Measurements from ENCODE around the gene PITPNB.

PITPNB gene

GRCh38 chr22:27835446-27835845, 83.6 kb downstream of the PITPNB start:
- in situ Hi-C loops (cut with MboI; ENCODE audit: low sequenced_read_pairs), result no loop called here

GRCh38 chr22:27834364-27835185, 84.5 kb downstream of the PITPNB start:
- in situ Hi-C loops (cut with MboI; ENCODE audit: low sequenced_read_pairs), result no loop called here

GRCh38 chr22:27833803-27834202, 85.3 kb downstream of the PITPNB start:
- in situ Hi-C loops (cut with MboI; ENCODE audit: low sequenced_read_pairs), result no loop called here

GRCh38 chr22:27832606-27833005, 86.5 kb downstream of the PITPNB start:
- in situ Hi-C loops (cut with MboI; ENCODE audit: low sequenced_read_pairs), result no loop called here

GRCh38 chr22:27829620-27830019, 89.4 kb downstream of the PITPNB start:
- in situ Hi-C loops (cut with MboI; ENCODE audit: low sequenced_read_pairs), result no loop called here

- in situ Hi-C loops (cut with MboI; ENCODE audit: low sequenced_read_pairs), result no loop called here
These were observed 91.2 kb downstream of the PITPNB start for GRCh38 chr22:27827604-27828587.

- in situ Hi-C loops (cut with MboI; ENCODE audit: low sequenced_read_pairs), result no loop called here
These were observed 93.9 kb downstream of the PITPNB start for GRCh38 chr22:27825174-27825573.

- in situ Hi-C loops (cut with MboI; ENCODE audit: low sequenced_read_pairs), result no loop called here
These were observed 95.8 kb downstream of the PITPNB start for GRCh38 chr22:27823221-27823620.

GRCh38 chr22:27820896-27821866, 97.9 kb downstream of the PITPNB start:
- in situ Hi-C loops (cut with MboI; ENCODE audit: low sequenced_read_pairs), result no loop called here

- in situ Hi-C loops (cut with MboI; ENCODE audit: low sequenced_read_pairs), result no loop called here
These were observed 102.5 kb downstream of the PITPNB start for GRCh38 chr22:27816552-27816951.

GRCh38 chr22:27815826-27816530, 103.1 kb downstream of the PITPNB start:
- in situ Hi-C loops (cut with MboI; ENCODE audit: low sequenced_read_pairs), result no loop called here

- in situ Hi-C loops (cut with MboI; ENCODE audit: low sequenced_read_pairs), result no loop called here
These were observed 104.1 kb downstream of the PITPNB start for GRCh38 chr22:27814993-27815392.

- in situ Hi-C loops (cut with MboI; ENCODE audit: low sequenced_read_pairs), result no loop called here
These were observed 107.3 kb downstream of the PITPNB start for GRCh38 chr22:27811778-27812177.

- in situ Hi-C loops (cut with MboI; ENCODE audit: low sequenced_read_pairs), result no loop called here
These were observed 108.4 kb downstream of the PITPNB start for GRCh38 chr22:27810609-27811151.

GRCh38 chr22:27809700-27810608, 109.1 kb downstream of the PITPNB start:
- in situ Hi-C loops (cut with MboI; ENCODE audit: low sequenced_read_pairs), result no loop called here

GRCh38 chr22:27809226-27809603, 109.8 kb downstream of the PITPNB start:
- in situ Hi-C loops (cut with MboI; ENCODE audit: low sequenced_read_pairs), result no loop called here

- in situ Hi-C loops (cut with MboI; ENCODE audit: low sequenced_read_pairs), result no loop called here
These were observed 110.4 kb downstream of the PITPNB start for GRCh38 chr22:27808451-27809225.

- in situ Hi-C loops (cut with MboI; ENCODE audit: low sequenced_read_pairs), result no loop called here
These were observed 113.2 kb downstream of the PITPNB start for GRCh38 chr22:27805841-27806240.

All from HL-60/S4 treated with phorbol 12-myristate 13-acetate at 8.2 ng/mL for 4 days and 3 days (cell line).